Measurements from ENCODE around the gene CREB3L2.

Gene CREB3L2

DNA sequence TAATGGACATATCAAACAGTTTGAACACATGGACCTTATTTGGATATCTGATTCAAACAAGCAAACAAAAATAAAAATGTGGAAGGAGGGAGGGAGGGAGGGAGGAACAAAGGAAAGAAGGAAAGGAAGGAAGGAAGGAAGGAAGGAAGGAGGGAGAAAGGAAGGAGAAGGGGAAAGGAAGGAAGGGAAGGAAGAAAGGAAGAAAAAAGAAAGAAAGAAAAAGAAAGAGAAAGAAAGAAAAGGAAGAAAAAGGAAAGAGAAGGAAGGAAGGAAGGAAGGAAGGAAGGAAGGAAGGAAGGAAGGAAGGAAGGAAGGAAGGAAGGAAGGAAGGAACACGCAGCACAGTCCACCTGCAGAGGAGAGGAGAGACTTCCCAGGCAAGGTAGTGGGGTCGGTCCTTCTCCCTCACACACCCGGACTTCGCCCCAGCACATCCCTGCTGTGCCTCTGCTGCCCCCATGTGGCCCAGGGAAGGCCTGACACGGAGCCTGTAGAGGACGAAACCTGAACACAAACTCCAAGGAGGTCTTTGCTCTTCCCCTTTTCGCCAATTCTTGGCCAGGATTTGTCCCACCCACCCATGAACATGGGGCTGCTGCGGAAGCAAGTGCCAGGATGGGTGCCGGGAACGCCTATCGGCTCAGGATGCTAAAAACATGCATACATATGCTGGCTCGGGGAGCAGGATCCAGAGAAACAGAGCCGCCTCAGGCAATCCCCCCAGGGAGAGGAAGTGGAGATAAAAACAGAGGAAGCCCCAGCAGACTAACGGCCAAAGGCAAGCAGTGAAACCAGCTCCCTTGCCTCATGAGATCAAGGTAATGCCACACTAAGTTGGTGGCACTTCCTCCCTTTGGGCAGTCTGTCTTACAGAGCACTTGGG is 102.8 kb downstream of the CREB3L2 start:
- DNase-seq (ENCODE audit: low read depth in 2 of 2), result peak; percentile 63 to 66

DNA sequence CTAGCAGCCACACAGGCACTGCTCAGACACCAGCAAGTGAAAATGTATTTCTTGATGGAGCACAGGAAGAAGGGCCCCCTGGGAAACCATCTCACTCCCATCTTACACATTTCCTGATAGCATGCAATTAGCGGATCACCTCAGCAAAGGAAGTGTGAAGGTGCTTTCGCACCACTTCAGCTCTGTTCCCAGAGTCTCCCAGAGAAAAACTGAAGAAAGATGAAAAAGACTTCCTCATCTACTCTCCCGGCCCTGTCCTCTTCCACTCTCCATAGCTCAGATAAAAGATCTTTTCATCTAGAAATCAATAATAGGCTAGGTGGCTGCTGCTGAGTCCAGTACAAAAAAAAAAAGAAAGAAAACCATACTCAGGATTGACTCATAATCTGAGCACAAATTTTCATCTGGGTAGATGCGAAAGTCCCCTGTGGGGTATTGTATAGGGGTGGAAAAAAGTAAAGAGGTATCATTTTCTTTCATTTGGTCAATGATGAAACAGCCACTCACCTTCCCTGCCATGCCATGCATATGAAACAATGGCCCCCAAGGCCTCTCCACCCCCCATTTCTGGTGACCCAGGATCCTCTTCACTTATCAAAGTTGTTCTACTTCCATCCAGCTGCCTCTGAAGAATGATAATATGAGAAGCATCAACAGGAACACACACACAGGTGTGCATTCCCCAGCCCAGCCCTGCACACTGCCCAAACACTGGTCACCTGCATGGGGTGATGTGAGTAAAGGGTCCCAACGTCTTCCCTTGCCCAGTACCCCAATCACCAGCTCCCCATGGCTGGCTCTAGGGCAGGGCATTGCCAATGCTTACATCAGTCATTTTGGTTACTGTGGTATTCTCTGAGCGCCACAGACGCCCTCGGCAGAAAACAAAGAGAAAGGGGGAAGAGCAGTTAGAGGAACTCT is 106.3 kb downstream of the CREB3L2 start:
- DNase-seq (ENCODE audit: low read depth in 2 of 2), result peak in 1 of 2 donors; percentile 23

DNA sequence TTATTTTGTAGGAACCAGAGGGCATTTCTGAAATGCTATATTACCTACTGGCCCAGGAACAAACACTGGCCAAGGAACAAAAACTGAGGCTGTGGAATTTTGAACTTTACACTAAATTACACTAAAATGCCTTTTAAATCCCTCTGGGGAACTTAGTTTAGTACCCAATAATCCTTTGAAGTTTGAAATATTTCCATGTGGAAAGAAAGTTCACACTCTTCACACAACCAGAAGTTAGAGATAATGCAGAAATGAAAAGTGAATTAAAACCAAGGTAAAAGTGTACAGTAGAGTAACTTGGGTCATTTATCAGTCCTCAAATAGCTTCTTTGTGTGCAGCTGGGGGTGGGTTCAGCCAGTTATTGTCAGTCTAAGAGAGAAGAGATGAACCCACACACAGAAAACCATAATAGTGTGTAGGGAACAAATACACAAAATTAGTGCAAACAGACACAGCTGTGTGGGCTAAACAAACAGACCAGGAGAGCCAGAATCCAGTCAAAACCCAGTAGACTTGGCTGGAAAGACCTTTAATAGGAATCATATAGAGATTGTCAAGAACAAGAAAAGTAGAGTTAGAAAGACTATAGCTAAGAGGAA is 108.6 kb downstream of the CREB3L2 start:
- DNase-seq (ENCODE audit: low read depth in 2 of 2), result no peak

DNA sequence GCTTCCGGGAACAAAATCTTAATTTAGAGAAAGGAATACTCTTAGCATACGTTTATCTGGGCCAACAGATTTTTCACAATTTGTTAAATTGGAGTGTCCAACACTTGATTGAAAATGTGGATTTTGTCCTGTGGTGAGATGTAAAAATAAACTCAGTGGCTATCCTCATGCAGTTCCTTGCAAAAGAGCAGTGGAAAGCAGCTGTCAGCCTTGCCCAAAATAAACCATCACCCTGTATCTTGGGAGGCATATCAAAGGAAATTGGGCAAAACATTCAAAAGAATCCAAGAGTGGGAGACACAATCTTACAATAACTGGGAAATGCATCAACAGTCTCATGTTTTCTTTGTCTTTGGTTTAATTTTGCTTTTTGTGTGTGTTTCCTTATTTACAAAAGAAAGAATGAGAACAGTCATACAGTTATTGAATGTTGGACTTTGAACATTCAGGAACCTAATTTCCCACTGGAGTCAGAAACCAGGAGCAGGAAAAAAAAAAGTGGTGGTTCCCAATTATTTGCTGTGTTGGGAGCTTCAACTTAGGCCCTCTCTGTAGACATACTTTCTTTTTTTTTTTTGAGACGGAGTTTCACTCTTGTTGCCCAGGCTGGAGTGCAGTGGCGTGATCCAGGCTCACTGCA is 110.8 kb downstream of the CREB3L2 start:
- no peak for DNase-seq (ENCODE audit: low read depth in 2 of 2)

GRCh38 chr7:137890449-137890921 is 111.4 kb downstream of the CREB3L2 start:
- no peak for DNase-seq (ENCODE audit: low read depth in 2 of 2)

- no peak for DNase-seq (ENCODE audit: low read depth in 2 of 2)
These were observed 113.6 kb downstream of the CREB3L2 start for GRCh38 chr7:137888241-137888640.

DNA sequence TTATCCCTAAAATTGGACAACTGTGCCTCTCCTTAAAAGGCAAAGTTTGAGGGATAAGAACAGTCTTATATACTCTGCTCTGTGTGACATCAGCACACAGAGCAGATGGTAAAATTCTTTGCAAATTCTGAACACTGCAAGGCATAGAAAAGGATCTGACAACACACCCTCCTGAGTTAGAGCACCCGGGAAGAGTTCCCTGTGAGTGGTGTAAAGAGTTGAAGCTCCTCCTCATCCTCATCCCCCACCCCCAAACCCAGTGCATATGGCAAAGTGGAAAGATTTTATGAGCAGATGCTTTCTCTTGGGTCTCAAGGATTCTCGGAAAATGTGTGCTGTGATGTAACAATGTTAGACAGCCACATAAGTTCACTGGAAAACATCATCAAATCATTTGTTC is 115.1 kb downstream of the CREB3L2 start:
- no peak for DNase-seq (ENCODE audit: low read depth in 2 of 2)

DNA sequence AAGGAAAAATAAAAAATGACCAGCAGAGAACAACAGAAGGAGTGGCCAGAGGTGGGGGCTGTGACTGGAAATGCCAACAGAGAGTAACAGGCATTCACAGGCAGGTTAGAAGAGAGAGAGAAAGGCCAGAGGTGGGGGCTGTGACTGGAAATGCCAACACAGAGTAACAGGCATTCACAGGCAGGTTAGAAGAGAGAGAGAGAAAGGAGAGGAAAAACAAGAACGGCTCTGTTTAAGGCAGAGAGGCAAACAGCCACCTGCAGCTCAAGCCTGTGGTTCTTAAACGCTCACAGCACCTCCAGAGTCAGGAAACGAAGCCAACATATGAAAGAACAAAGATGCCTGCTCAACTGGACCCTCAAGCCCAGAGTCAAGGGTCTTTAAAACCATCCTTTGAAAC is 115.6 kb downstream of the CREB3L2 start:
- DNase-seq (ENCODE audit: low read depth in 2 of 2), result no peak

DNA sequence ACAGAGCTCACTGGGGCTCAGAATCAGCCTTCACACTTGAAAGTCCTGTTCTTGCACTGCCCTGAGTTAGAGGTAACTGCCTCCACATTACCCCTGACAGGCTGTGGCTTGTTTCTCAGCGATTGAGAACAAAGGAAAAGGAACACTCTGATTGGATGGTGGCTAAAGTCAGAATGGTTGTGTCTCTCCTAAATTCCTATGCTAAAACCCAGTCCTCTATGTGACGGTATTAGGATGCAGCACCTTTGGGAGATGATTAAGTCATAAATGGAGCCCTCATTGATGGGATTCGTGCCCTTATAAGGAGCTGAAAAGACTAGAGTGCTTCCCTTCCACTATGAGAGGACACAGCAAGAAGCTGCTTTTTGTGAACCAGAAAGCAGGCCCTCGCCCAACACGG is 116.2 kb downstream of the CREB3L2 start:
- DNase-seq (ENCODE audit: low read depth in 2 of 2), result no peak

- no peak for DNase-seq (ENCODE audit: low read depth in 2 of 2)
These were observed 119.1 kb downstream of the CREB3L2 start for GRCh38 chr7:137882806-137883205.

- no peak for DNase-seq (ENCODE audit: low read depth in 2 of 2)
These were observed 119.6 kb downstream of the CREB3L2 start for GRCh38 chr7:137882261-137882668.

GRCh38 chr7:137881607-137882260 is 120.2 kb downstream of the CREB3L2 start:
- DNase-seq (ENCODE audit: low read depth in 2 of 2), result no peak

GRCh38 chr7:137880432-137880831 is 121.5 kb downstream of the CREB3L2 start:
- no peak for DNase-seq (ENCODE audit: low read depth in 2 of 2)

DNA sequence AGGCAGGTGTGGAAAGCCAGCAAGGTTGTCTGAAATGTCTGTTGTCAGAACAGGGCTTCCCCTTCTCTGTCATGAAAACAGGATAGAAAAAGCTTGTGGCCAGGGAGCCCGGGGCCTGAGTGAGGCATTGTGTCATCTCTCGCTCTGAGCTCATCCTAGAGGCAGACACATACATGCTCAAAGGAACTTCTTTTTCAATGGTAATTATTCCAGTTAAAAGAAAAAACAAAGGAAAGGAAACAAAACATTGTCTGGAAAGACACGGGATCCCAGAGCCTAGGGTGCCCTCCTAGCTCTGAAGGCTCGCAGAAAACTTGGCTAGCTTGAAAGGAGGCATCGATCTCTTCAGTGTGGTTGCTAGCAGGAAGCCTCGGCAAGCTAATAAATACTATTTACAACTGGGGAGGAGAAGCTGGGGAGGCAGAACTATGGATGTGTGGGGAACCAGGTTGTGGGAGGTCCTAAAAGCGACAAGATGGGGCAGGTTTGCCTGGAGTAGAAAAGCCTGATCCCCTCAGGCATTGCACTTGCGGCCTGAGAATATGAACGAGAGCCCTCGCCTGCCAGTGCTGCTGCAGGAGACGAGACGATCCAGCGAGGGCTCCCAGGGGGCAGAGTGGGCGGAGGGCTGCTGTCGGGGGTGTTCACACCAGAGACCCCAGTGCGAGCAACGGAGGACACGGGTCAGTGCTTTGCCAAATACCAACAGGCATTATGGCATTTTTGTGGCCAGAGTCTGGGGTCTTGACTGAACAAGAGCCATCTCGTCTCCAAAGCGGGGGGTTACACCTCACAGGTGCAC is 122.3 kb downstream of the CREB3L2 start:
- DNase-seq (ENCODE audit: low read depth in 2 of 2), result no peak

DNA sequence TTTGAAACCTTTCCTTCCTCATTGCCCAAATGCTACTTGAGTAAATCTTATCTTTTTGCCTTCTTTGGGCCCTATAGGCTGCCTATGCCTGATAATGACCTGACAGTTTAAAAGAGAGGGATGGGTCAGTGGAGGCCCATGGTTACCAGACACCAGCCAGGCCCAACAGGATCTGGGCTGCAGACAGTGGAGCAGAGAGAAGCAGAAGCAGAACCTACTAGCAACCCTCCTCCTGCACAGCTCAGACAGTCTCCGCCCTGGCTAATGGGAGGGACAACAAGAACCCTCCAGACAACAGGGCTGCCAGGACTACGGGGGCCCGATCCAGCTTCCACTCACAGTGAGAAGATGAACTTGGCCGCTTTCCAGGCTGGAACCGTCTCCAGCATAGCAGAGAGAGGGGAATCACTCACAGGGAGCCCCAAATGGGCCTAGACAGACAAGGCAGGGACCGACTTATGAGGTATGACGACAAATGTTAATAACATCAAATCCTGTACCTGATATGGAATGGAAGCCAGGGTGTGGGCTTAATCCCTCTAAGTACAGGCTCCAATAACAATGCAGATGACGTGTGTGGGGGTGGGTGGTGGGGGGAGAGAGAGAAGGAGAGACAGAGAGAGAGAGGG is 123.4 kb downstream of the CREB3L2 start:
- no peak for DNase-seq (ENCODE audit: low read depth in 2 of 2)

GRCh38 chr7:137877027-137877675 is 124.7 kb downstream of the CREB3L2 start:
- DNase-seq (ENCODE audit: low read depth in 2 of 2), result no peak

DNA sequence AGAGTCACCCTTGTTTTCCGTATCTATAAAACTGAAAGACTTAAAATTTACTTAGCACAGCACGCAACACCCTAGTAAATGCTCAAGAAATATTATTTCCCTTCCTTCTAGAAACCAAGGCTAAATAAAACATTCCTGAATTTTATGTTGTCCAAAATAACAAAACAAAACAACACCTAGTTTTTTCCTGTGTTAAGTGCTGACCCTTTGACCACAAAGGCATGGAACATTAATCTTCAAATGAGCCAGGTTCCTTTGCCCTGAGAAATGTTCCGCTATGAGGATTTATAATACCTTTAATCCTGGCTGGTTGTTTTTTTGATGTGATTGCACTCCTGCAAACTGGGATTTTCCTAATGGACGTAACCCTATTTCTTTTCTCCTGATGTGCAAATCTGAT is 126.1 kb downstream of the CREB3L2 start:
- no peak for DNase-seq (ENCODE audit: low read depth in 2 of 2)

DNA sequence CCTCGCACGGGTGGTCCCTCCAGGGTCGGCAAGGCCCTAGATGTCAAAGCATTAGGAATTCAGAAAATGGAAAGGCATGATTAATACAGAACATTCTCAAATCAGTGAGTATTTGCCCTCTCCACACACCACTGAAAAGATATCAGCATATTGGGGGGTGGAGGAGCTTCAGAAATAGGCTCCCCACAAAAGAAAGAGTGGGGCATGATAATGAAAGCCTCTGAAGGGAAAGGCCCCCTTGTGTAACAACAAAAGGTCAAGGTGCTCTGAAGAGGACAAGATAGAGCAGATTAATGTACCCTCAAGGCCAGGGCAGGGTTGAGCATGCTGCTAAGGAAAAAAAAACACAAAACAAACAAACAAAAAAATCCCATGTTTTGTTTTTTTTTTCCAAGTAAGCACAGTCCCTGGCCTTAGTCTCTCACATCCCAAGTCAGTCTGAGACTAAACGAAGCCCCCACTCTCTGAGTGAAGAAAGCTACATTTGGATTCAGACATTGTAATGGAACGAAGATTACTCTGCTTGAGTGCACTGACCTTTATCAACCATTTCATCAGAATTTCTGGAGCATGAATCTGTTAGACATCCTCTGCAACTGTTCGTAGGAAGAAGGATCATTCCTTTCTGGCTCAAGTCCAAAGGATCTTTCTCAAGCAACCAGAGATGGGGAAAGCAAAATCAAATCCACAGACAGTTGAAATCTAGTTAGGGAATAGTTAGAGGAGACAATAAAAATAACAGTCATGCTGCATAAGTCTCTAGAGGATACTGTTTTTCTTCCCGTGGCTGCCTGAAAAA is 127.7 kb downstream of the CREB3L2 start:
- DNase-seq (ENCODE audit: low read depth in 2 of 2), result no peak
